Smooth muscle cell (in vitro differentiated cells): ENCODE measurements around the gene FUCA2. TPM values are rescaled to one million over a fixed set of nuclear protein-coding genes. Genes with fewer than 3 reads are reported as not detected.
A peak's percentile ranks its signal among the peaks of the same experiment; 100 is the strongest.

Source experiments
- DNase-seq: peaks from one replicate; lab custom pipeline; 2025; ENCODE audit not compliant: unreplicated experiment; lab: John Stamatoyannopoulos, UW
- H2AFZ ChIP-seq: fragments of 200-600 bp; sonication (generic); 2 replicates; pipeline ENCODE4 v1.6.0; 2016; ENCODE audit warnings: antibody characterized with exemption, low read depth, mild to moderate bottlenecking
- H3F3A ChIP-seq: fragments of 200-600 bp; sonication (generic); 2 replicates; pipeline ENCODE4 v1.6.0; 2017; ENCODE audit warnings: antibody characterized with exemption, low read depth
- H3K27ac ChIP-seq: fragments of 200-600 bp; sonication (generic); 2 replicates; pipeline ENCODE4 v1.5.1; 2016; ENCODE audit warnings: low read depth, mild to moderate bottlenecking
- H3K27me3 ChIP-seq: fragments of 200-600 bp; sonication (generic); 2 replicates; pipeline ENCODE4 v1.6.1; 2016; ENCODE audit warnings: low read depth, mild to moderate bottlenecking
- H3K36me3 ChIP-seq: fragments of 200-600 bp; sonication (generic); 2 replicates; pipeline ENCODE4 v1.5.1; 2016; ENCODE audit warnings: low read depth
- H3K4me1 ChIP-seq: fragments of 200-600 bp; sonication (generic); 2 replicates; pipeline ENCODE4 v1.5.1; 2016; ENCODE audit warnings: low read depth
- H3K4me2 ChIP-seq: fragments of 200-600 bp; sonication (generic); 2 replicates; pipeline ENCODE4 v1.6.0; 2016; ENCODE audit warnings: mild to moderate bottlenecking
- H3K4me3 ChIP-seq: fragments of 200-600 bp; sonication (generic); 2 replicates; pipeline ENCODE4 v1.5.1; 2016; ENCODE audit warnings: mild to moderate bottlenecking
- H3K79me2 ChIP-seq: fragments of 200-600 bp; sonication (generic); 2 replicates; pipeline ENCODE4 v1.6.0; 2016; ENCODE audit warnings: low read depth, mild to moderate bottlenecking
- H3K9ac ChIP-seq: fragments of 200-600 bp; sonication (generic); 2 replicates; pipeline ENCODE4 v1.6.0; 2016; ENCODE audit warnings: low read depth
- H3K9me3 ChIP-seq: fragments of 200-600 bp; sonication (generic); replicated peaks from 2 replicates; pipeline ENCODE4 v1.5.1; 2016; ENCODE audit warnings: low read depth
- H4K20me1 ChIP-seq: fragments of 200-600 bp; sonication (generic); 2 replicates; pipeline ENCODE4 v1.6.0; 2016; ENCODE audit warnings: low read depth
- CTCF ChIP-seq: fragments of 200-600 bp; sonication (generic); IDR thresholded peaks from 2 replicates; pipeline ENCODE4 v1.5.1; 2017; ENCODE audit warnings: borderline replicate concordance, mild to moderate bottlenecking, antibody characterized with exemption; ENCODE audit not compliant: insufficient read depth, poor library complexity, severe bottlenecking
- WGBS: methylation state at CpG from one replicate; pipeline ENCODE4 v1.1.7; 2016; ENCODE audit warnings: low lambda C conversion rate; 5-methylcytosine and 5-hydroxymethylcytosine counted together
- polyA plus RNA-seq: library from polyadenylated mRNA; unstranded; fragments of >200 nt; fragmentation: Nextera tagmentation; extraction: Ambion mirVana; gene quantifications from 2 replicates; pipeline ENCODE4 v1.2.1, GENCODE V29; 2016
- total RNA-seq: library from RNA; depleted of rRNA; stranded (reverse); fragments of >200 nt; gene quantifications from 2 replicates; pipeline ENCODE4 v1.2.3, GENCODE V29; 2014

Gene FUCA2
- total RNA-seq (42.7 and 58.8 TPM in 2 replicates), polyA plus RNA-seq (75.2 and 82.5 TPM in 2 replicates)

- H3K9ac ChIP-seq = peak within 1 kb of the TSS; percentile 52
- peak within 1 kb of the TSS; percentile 31 for H3K27ac ChIP-seq
- 7% methylated on average over 62 of the region's 63 CpGs for WGBS
- H3K4me2 ChIP-seq = peak within 1 kb of the TSS; percentile 85
- peaks cover 8% of the 10 kb centered on the region for H3K27me3 ChIP-seq
- peak within 1 kb of the TSS; percentile 63 for H3K4me3 ChIP-seq
- peaks cover 7% of the 10 kb centered on the region for H4K20me1 ChIP-seq
- TF ChIP-seq CTCF = no peak
- H3K9me3 ChIP-seq = no peaks in the 10 kb centered on the region
- peak within 1 kb of the TSS; percentile 95 for H2AFZ ChIP-seq
- peak; percentile 48 for DNase-seq
- peaks cover 4% of the 10 kb centered on the region for H3K4me1 ChIP-seq
- H3F3A ChIP-seq = no peaks in the 10 kb centered on the region
- peaks cover 8% of the 10 kb centered on the region for H3K79me2 ChIP-seq
- no peaks in the 10 kb centered on the region for H3K36me3 ChIP-seq
Observed at GRCh38 chr6:143510991-143511891, at the start of gene FUCA2. Gene FUCA2 (minus strand): TSS chr6:143511720. CDS start chr6:143511634, 86 bp downstream.

GRCh38 chr6:143561105-143561704 lies 49.7 kb upstream of the FUCA2 start:
- H3K9me3 ChIP-seq = no peaks in the 10 kb centered on the region
- no peaks in the 10 kb centered on the region for H3K4me1 ChIP-seq
- TF ChIP-seq CTCF = no peak
- WGBS = 91% methylated on average over 9 of the region's 9 CpGs
- no peak overlapping the region for H3K4me3 ChIP-seq
- no peaks in the 10 kb centered on the region for H4K20me1 ChIP-seq
- DNase-seq = no peak
- no peaks in the 10 kb centered on the region for H3K79me2 ChIP-seq
- no peak overlapping the region for H3K4me2 ChIP-seq
- H3K36me3 ChIP-seq = no peaks in the 10 kb centered on the region
- no peak overlapping the region for H3K27ac ChIP-seq
- no peaks in the 10 kb centered on the region for H3F3A ChIP-seq
- H3K9ac ChIP-seq = no peak overlapping the region
- H3K27me3 ChIP-seq = no peaks in the 10 kb centered on the region
- no peak overlapping the region for H2AFZ ChIP-seq

GRCh38 chr6:143559051-143559660 lies 47.6 kb upstream of the FUCA2 start:
- TF ChIP-seq CTCF = no peak
- no peak overlapping the region for H3K9ac ChIP-seq
- no peaks in the 10 kb centered on the region for H3F3A ChIP-seq
- H4K20me1 ChIP-seq = no peaks in the 10 kb centered on the region
- H3K36me3 ChIP-seq = no peaks in the 10 kb centered on the region
- H3K9me3 ChIP-seq = no peaks in the 10 kb centered on the region
- 92% methylated on average over 3 of the region's 3 CpGs for WGBS
- no peak for DNase-seq
- no peak overlapping the region for H3K4me3 ChIP-seq
- no peaks in the 10 kb centered on the region for H3K79me2 ChIP-seq
- H2AFZ ChIP-seq = no peak overlapping the region
- no peak overlapping the region for H3K27ac ChIP-seq
- no peak overlapping the region for H3K4me2 ChIP-seq
- no peaks in the 10 kb centered on the region for H3K4me1 ChIP-seq
- H3K27me3 ChIP-seq = no peaks in the 10 kb centered on the region
